Urothelium cell line (cell line): ENCODE measurements around the gene GLMN.
"Not testable (repeated sequence)": the region's sequence is repeated elsewhere in the genome, so short reads cannot be mapped to it uniquely, and the experiment has no call there.

Source experiments
- DNase-seq: peaks from one replicate; pipeline ENCODE4 v3.0.0; 2011; ENCODE audit warnings: low spot score, mixed read lengths
- FAIRE-seq: peaks from 2 replicates; lab custom pipeline; 2011; peaks lifted over from hg19 to GRCh38; lab: Jason Lieb, UNC

Gene GLMN

GRCh38 chr1:92299477-92300150, 827 bp upstream of the GLMN start:
- no peak for DNase-seq
- no peak for FAIRE-seq

DNA sequence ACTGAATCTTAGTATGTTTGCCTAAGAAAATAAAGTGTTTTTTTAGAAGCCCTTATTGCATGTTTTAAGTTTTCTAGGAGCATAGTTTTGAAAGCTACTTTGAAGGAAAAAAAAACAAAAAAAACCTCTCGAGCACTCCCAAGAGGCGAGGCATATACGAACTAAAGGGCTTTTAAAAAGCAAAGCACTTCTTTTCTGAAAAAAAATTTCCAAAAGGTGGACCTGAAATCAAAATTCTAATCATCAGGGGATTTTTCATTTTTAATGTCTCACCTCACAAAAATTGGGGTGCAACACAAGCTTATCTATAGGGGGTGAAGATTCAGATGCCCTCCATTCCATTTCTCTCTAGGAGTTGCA, 594 bp downstream of the GLMN start:
- DNase-seq (no peak), FAIRE-seq (no peak)

DNA sequence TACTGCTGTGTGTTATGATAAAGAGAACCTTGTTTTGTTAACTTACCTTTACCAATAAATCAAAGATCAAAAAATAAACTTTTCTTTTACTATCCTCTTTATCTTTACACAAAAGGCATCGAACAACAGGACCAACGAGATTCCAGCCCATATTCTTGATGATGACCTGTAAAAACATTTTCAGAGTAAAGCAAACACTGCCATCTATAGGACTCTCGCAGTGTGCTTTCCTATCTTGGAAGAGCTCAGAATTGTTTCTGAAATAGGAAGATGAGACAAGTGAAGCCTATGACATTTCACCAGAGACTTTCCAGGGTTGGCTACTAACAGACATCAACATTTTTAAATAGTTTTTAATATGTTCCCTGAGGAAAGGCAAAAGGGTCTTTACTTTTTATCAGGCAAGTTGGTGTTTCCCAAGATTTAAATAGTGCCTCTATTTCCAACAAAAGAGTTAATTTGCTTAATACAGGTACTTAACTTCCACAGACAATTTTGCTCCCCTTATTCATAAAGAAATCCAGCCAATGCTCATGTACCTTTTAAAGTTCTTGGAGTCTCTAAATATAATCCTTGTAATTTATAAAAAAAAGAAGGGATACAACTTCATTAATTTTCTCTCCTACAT, 7.3 kb downstream of the GLMN start:
- FAIRE-seq (no peak), DNase-seq (peak; percentile 27)

DNA sequence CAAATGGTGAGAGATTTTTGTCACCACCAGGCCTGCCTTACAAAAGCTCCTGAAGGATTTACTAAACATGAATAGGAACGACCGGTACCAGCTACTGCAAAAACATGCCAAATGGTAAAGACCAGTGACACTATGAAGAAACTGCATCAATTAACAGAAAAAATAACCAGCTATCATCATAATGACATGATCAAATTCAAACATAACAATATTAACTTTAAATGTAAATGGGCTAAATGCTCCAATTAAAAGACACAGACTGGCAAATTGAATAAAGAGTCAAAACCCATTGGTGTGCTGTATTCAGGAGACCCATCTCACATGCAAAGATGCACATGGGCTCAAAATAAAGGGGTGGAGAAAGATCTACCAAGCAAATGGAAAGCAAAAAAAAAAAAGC, 17.4 kb downstream of the GLMN start:
- not testable (repeated sequence) for DNase-seq, FAIRE-seq

GRCh38 chr1:92279781-92280180, 19.0 kb downstream of the GLMN start:
- FAIRE-seq, DNase-seq: not testable (repeated sequence)

DNA sequence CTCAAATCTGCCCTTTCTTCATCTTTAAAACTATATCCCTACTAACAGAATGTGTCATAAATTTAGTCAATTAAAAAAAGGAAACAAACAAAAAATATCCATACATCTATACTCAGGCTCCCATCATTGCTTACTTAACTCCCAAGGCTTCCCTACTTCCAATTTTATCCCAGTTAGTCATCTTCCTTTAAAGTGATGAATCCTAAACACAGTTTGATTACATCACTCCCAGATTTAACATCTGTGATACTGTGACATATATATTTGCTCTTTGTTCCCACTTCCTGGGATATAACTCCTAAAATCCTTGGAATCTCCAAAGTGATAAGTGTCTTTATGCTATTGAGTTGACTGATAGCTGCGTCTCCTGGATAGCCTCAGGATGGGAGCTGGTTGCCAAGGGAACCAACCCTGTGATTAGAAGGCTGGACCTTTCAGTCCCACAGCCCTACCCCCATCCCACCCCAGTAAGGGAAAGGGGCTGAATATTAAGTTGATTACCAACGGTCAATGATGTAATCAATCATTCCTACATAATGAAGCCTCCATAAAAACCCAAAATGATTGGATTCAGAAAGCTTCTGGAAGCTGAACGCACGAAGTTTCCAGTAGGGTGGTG, 21.6 kb downstream of the GLMN start:
- FAIRE-seq, result no peak

DNA sequence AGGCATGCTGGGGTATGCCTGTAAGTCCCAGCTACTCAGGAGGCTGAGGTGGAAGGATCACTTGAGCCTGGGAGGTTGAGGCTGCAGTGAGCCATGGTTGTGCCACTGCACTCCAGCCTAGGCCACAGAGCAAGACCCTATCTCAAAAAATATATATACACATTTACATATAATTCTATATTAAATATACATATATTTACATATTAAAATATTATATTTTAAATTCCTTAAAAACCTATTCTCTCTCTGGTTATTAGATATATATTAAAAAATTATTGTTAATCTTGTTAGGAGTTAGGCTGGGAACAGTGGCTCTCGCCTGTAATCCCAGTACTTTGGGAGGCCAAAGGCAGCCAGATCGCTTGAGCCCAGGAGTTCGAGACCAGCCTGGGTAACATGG, 22.7 kb downstream of the GLMN start:
- no peak for FAIRE-seq
- DNase-seq, result no peak

More for the DNA sequence above, 21.6 kb downstream of the GLMN start:
- no peak for DNase-seq

DNA sequence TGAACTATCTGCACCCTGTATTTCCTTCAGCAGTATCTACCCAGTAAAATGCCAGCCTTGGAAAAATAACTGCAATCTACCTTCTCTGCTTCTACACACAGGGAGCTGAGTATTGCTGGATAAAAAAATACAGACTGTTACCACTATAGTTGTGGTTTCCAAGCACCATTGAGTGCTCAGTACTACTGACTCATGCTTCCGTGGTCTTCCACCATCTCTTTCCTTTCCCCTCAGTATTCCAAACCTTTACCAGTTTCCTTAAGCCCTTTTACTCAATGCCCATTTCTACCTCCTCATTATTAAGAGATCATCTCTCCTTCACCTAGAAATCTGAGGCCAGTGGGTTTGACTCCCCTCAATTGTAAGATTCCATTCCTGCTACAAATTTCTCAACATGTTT, 23.8 kb downstream of the GLMN start:
- DNase-seq (no peak), FAIRE-seq (no peak)

GRCh38 chr1:92273039-92273438, 25.7 kb downstream of the GLMN start:
- FAIRE-seq (no peak), DNase-seq (no peak)

DNA sequence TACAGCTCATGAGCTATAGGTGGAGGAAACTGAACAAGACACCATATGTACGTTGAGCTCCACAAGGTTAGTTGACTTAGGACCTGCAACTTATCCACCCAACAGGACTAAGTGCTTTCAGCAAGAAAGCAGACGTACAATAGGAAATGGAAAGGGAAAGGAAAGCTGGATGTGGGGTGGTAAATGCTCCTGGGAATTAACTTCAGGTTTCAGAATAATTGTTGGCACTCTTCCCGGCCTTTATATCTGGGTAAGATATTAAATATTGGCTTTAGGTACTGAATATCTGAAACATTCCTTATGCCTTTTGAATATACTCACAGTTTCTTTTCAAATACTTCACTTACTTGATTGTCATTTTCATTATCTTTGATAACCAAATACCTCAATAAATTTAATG, 36.3 kb downstream of the GLMN start:
- DNase-seq (no peak), FAIRE-seq (no peak)

- DNase-seq (no peak), FAIRE-seq (no peak)
Observed at GRCh38 chr1:92259350-92259749, 39.4 kb downstream of the GLMN start.

- DNase-seq, FAIRE-seq: not testable (repeated sequence)
Observed at GRCh38 chr1:92254714-92255113, 44.1 kb downstream of the GLMN start.

DNA sequence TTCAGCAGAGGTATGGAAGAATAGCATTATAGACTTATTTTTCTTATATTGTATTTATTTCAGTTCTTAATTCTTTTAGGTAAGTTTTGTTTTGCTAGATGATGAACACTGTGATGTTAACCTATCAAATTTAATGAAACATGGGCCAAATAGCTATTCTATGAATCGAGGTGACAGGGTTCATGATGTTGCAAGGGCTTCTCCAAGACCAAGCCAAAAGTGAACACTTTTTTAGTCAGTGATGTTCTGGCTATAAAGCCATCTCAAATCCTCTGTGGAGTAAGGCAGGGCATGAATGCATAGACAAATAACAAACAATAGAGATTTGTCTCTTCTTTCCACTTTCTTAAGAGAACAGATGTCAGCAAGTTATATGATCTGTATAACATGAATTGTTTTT, 54.4 kb downstream of the GLMN start:
- DNase-seq (no peak), FAIRE-seq (no peak)

GRCh38 chr1:92240034-92240433, 58.8 kb downstream of the GLMN start:
- no peak for DNase-seq
- no peak for FAIRE-seq

- FAIRE-seq (no peak), DNase-seq (no peak)
Observed at GRCh38 chr1:92230736-92231135, 68.1 kb downstream of the GLMN start.

- no peak for FAIRE-seq
- no peak for DNase-seq
Observed at GRCh38 chr1:92228401-92228800, 70.4 kb downstream of the GLMN start.

GRCh38 chr1:92219028-92219427, 79.8 kb downstream of the GLMN start:
- DNase-seq, result no peak
- no peak for FAIRE-seq

GRCh38 chr1:92218559-92218958, 80.2 kb downstream of the GLMN start:
- DNase-seq (no peak), FAIRE-seq (no peak)

DNA sequence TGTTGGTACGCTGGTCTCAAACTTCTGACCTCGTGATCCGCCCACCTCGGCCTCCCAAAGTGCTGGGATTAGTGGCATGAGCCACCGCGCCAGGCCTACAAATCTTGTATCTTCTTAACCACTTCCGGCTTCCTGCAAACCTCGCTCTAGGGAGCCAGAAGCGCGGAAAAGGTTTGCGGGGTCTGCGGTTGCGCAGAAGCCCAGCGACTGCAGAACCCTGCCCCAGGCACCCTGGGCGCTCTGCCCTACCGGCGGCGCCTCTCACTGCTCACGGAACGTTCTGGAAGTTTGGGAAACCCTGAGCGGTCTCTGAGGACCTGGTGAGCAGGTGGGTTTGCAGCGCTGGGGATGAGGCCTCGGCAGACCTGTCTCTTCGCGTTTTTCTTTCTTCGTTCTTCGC, 81.1 kb downstream of the GLMN start, which contains the start of gene C1orf146:
C1orf146 (plus strand) TSS at position 195 of the 400 bp plus-strand sequence. CDS start 13,506 bp downstream, outside the sequence.
- DNase-seq (no peak), FAIRE-seq (no peak)

- FAIRE-seq (no peak), DNase-seq (no peak)
Observed at GRCh38 chr1:92211166-92211565, 87.6 kb downstream of the GLMN start.

DNA sequence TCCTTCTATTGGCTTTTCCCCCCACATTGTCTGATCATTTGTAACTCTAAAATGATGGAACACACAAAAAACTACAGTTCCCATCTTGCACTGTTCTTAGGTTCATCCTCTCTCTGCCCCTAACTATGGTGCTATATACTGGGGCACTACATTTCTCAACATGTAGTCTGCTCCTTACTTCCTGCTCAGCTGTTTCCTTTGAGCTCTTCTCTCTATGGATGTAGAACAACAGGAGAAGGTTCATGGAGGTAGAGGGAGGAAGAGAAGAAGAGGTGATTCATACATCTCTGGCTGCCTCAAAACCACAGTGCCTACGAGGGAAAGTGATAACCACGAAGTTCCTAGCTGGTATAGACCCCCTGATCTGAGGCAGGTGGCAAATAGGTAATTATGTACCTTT, 88.1 kb downstream of the GLMN start:
- FAIRE-seq (no peak), DNase-seq (no peak)

DNA sequence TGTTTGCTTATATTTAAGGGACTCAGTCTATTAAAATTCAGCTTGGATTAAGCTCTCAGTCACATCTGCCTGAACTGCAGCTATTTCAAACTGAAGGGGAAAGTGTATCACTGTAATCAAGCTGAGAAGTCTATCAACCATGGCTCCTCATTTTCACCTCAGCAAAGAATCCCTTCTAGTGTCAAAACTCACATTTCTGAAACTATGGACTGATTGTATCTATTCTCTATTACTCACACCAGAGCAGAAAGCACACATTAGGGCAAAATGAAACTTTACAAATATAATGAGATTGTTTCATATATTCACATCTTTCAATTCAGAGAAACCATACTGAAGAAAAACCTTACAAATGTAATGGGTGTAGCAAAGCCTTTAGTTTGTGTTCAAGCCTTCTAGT, 95.7 kb downstream of the GLMN start:
- no peak for DNase-seq
- FAIRE-seq, result no peak
